A204.1 (cell line): ENCODE data around the gene ZNF19.

Experiments
- FAIRE-seq: peaks from 2 replicates; lab custom pipeline; 2012; peaks lifted over from hg19 to GRCh38; lab: Jason Lieb, UNC

Gene ZNF19

GRCh38 chr16:71490361-71490760 lies 1.2 kb upstream of the ZNF19 start:
- no peak for FAIRE-seq

- peak; percentile 90 for FAIRE-seq
These were observed 4.9 kb downstream of the ZNF19 start for GRCh38 chr16:71484006-71484893.

- FAIRE-seq: no peak
These were observed 6.6 kb downstream of the ZNF19 start for GRCh38 chr16:71482569-71482968.

- FAIRE-seq: no peak
These were observed 8.2 kb downstream of the ZNF19 start for GRCh38 chr16:71480956-71481355.

GRCh38 chr16:71479420-71479819 lies 9.7 kb downstream of the ZNF19 start:
- FAIRE-seq: peak; percentile 27

GRCh38 chr16:71476457-71477124 lies 12.5 kb downstream of the ZNF19 start:
- no peak for FAIRE-seq

GRCh38 chr16:71474864-71475263 lies 14.3 kb downstream of the ZNF19 start:
- FAIRE-seq: no peak

GRCh38 chr16:71473891-71474290 lies 15.2 kb downstream of the ZNF19 start:
- no peak for FAIRE-seq

- no peak for FAIRE-seq
These were observed 16.2 kb downstream of the ZNF19 start for GRCh38 chr16:71472931-71473330.

GRCh38 chr16:71472051-71472450 lies 17.1 kb downstream of the ZNF19 start:
- FAIRE-seq: no peak

GRCh38 chr16:71467810-71468209 lies 21.3 kb downstream of the ZNF19 start:
- no peak for FAIRE-seq

GRCh38 chr16:71464231-71464630 lies 24.9 kb downstream of the ZNF19 start:
- no peak for FAIRE-seq

GRCh38 chr16:71461686-71462648 lies 27.2 kb downstream of the ZNF19 start, which contains the start of gene ZNF23:
Gene ZNF23, minus strand, starts transcription at chr16:71462247. Its CDS starts 5,451 bp downstream, at chr16:71456796.
- no peak for FAIRE-seq

- FAIRE-seq: no peak
These were observed 28.2 kb downstream of the ZNF19 start for GRCh38 chr16:71460941-71461340.

GRCh38 chr16:71460236-71460635 lies 28.9 kb downstream of the ZNF19 start:
- no peak for FAIRE-seq

GRCh38 chr16:71459510-71459909 lies 29.6 kb downstream of the ZNF19 start:
- FAIRE-seq: no peak

GRCh38 chr16:71456801-71457200 lies 32.3 kb downstream of the ZNF19 start:
- FAIRE-seq: no peak

- FAIRE-seq: no peak
These were observed 36.1 kb downstream of the ZNF19 start for GRCh38 chr16:71453036-71453435.

GRCh38 chr16:71449020-71449419 lies 40.1 kb downstream of the ZNF19 start:
- no peak for FAIRE-seq

- no peak for FAIRE-seq
These were observed 40.8 kb downstream of the ZNF19 start for GRCh38 chr16:71448274-71448866.

GRCh38 chr16:71443714-71444113 lies 45.4 kb downstream of the ZNF19 start:
- no peak for FAIRE-seq

GRCh38 chr16:71442051-71442440 lies 47.1 kb downstream of the ZNF19 start, which contains the start of gene TLE7:
Gene TLE7, minus strand, starts transcription at chr16:71442054. Its CDS starts 8,730 bp downstream, at chr16:71433324.
- FAIRE-seq: no peak
